Measurements from ENCODE around the gene SULT1A1.
"Not testable (repeated sequence)": the region's sequence is repeated elsewhere in the genome, so short reads cannot be mapped to it uniquely, and the experiment has no call there.

- not testable (repeated sequence) for TF ChIP-seq CTCF, POLR2A (IDR thresholded peaks at IDR 0.05)
Observed at GRCh38 chr16:28616224-28616577, 6.4 kb upstream of the SULT1A1 start.
